ENCODE results near the gene BMP7. TPM values are rescaled to one million over a fixed set of nuclear protein-coding genes. Genes with fewer than 3 reads are reported as not detected.

Gene BMP7
- total RNA-seq, 1 experiment from 2014 or later, result 0.13 TPM

- Histone ChIP-seq H2AFZ (no peak overlapping the region), H3K79me2 (ENCODE audit: low read depth) (no peaks in the 10 kb centered on the region), H3K4me1 (replicated peaks; ENCODE audit: insufficient read depth) (no peaks in the 10 kb centered on the region), H3K4me2 (no peak overlapping the region), H3K9me2 (ENCODE audit: insufficient read depth) (no peaks in the 10 kb centered on the region), H3K27ac (no peak overlapping the region), H3K36me3 (ENCODE audit: low read depth) (no peaks in the 10 kb centered on the region), H4K20me1 (ENCODE audit: insufficient read depth) (no peaks in the 10 kb centered on the region), H3F3A (ENCODE audit: insufficient read depth, low read depth) (no peaks in the 10 kb centered on the region), H3K9me3 (ENCODE audit: insufficient read depth, low read depth) (no peaks in the 10 kb centered on the region), H3K27me3 (ENCODE audit: insufficient read depth, low read depth) (peaks cover 32% of the 10 kb centered on the region), H3K4me3 (no peak overlapping the region)
- no TSS peak for BruUV-seq (replicated peaks)
- intact Hi-C loops (cut with micrococcal nuclease; ENCODE audit: unreplicated experiment), result no loop called here
- TF ChIP-seq EZH2 (IDR thresholded peaks at IDR 0.05; ENCODE audit: low read depth) (no peak), CTCF (conservative IDR thresholded peaks at IDR 0.05) (no peak)
- ChIA-PET POLR2A (ENCODE audit: unreplicated experiment) (no interaction called here), CTCF (no interaction called here)
- no peak for DNase-seq
Observed at GRCh38 chr20:57157106-57157691, 109.2 kb downstream of the BMP7 start.

DNA sequence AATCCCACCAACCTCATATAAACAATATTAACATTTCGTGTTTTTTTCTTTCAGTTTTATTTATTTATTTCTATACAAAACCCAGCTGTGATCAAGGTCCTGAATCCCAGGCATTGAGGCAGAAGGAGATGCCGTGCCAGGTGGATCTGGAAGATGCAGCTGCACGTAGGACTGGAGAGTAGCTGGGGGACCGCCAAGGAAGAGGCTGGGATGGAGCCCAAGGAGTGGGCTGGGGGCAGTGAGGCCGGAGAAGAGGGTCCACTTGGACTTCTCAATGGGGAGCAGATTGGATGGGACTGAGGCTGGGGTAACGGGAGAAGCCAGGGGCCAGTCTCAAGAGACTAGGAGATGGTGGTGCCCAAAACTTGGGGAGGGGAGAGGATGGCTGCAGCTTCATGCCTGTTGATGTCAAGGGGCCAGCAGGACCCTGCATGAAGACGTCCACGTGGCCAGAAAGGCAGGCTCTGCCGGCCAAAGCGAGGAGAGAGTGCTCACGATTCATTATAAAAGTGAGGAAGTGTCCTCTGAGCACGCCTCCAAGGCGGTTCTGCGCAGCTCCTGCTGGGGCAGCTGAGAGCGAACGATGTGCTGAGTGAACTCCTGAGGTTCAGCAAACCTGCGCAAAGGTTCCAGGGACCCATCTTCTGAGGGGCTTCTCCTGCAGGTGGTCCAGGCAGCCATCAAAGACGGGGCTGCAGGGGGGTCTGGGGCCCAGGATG lies 110.3 kb downstream of the BMP7 start:
- H3K27me3 ChIP-seq (ENCODE audit: insufficient read depth, low read depth), result peaks cover 27% of the 10 kb centered on the region; the same call in 1 of the 2 replicates

DNA sequence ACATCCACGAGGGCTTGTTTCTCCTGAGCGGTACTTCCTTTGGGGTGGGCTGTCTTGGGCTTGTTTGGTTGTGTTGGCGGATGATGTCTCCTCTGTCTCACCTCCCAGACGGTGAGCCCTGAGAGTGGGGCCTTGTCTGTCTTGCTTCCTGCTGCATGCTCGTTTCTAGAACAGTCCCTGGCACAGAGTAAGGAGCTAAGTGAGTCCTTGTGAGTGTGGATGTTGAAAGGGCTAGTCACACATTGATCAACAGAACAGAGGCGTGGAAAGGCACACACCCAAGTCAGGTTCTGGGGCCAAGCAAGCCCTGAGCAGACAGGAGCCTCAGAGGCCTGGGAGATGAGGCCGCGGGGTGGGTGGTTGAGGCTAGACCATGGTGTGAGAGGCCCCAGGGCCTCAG lies 111.0 kb downstream of the BMP7 start:
- BruUV-seq (replicated peaks), result no TSS peak
- Histone ChIP-seq H3K4me3 (no peak overlapping the region), H3K36me3 (ENCODE audit: low read depth) (no peaks in the 10 kb centered on the region), H3F3A (ENCODE audit: insufficient read depth, low read depth) (no peaks in the 10 kb centered on the region), H3K4me1 (replicated peaks; ENCODE audit: insufficient read depth) (no peaks in the 10 kb centered on the region), H2AFZ (no peak overlapping the region), H3K9me3 (ENCODE audit: insufficient read depth, low read depth) (no peaks in the 10 kb centered on the region), H3K27ac (no peak overlapping the region), H3K79me2 (ENCODE audit: low read depth) (no peaks in the 10 kb centered on the region), H3K9me2 (ENCODE audit: insufficient read depth) (no peaks in the 10 kb centered on the region), H3K27me3 (ENCODE audit: insufficient read depth, low read depth) (peaks cover 23% of the 10 kb centered on the region), H3K4me2 (no peak overlapping the region), H4K20me1 (ENCODE audit: insufficient read depth) (no peaks in the 10 kb centered on the region)
- ChIA-PET CTCF (no interaction called here), POLR2A (ENCODE audit: unreplicated experiment) (no interaction called here)
- no peak for DNase-seq
- intact Hi-C loops (cut with micrococcal nuclease; ENCODE audit: unreplicated experiment), result no loop called here
- TF ChIP-seq EZH2 (IDR thresholded peaks at IDR 0.05; ENCODE audit: low read depth), result no peak
- TF ChIP-seq CTCF (conservative IDR thresholded peaks at IDR 0.05), result no peak

More for the DNA sequence above, 110.3 kb downstream of the BMP7 start:
- Histone ChIP-seq H2AFZ (no peak overlapping the region), H3F3A (ENCODE audit: insufficient read depth, low read depth) (no peaks in the 10 kb centered on the region), H3K36me3 (ENCODE audit: low read depth) (no peaks in the 10 kb centered on the region), H3K4me1 (replicated peaks; ENCODE audit: insufficient read depth) (no peaks in the 10 kb centered on the region), H3K27ac (no peak overlapping the region), H3K4me2 (no peak overlapping the region), H3K79me2 (ENCODE audit: low read depth) (no peaks in the 10 kb centered on the region), H3K9me2 (ENCODE audit: insufficient read depth) (no peaks in the 10 kb centered on the region), H4K20me1 (ENCODE audit: insufficient read depth) (no peaks in the 10 kb centered on the region), H3K9me3 (ENCODE audit: insufficient read depth, low read depth) (no peaks in the 10 kb centered on the region), H3K4me3 (no peak overlapping the region)
- ChIA-PET CTCF (no interaction called here), POLR2A (ENCODE audit: unreplicated experiment) (no interaction called here)
- no peak for TF ChIP-seq EZH2 (IDR thresholded peaks at IDR 0.05; ENCODE audit: low read depth)
- intact Hi-C loops (cut with micrococcal nuclease; ENCODE audit: unreplicated experiment), result no loop called here
- BruUV-seq (replicated peaks), result no TSS peak
- DNase-seq, result no peak
